ENCODE results near the gene CHST1.

- TF ChIP-seq EGR1 (IDR thresholded peaks at IDR 0.05) (no peak), RAD21 (IDR thresholded peaks at IDR 0.05; ENCODE audit: low read depth) (no peak), MAX (IDR thresholded peaks at IDR 0.05) (no peak), CEBPB (IDR thresholded peaks at IDR 0.05) (no peak), CREB1 (IDR thresholded peaks at IDR 0.05; ENCODE audit: low read depth) (no peak), ZBTB7A (IDR thresholded peaks at IDR 0.05; ENCODE audit: low read depth) (no peak), EP300 (IDR thresholded peaks at IDR 0.05; ENCODE audit: borderline replicate concordance) (no peak), REST (IDR thresholded peaks at IDR 0.05; ENCODE audit: low read depth) (no peak), FOXM1 (IDR thresholded peaks at IDR 0.05; ENCODE audit: borderline replicate concordance, low read depth) (no peak), YY1 (IDR thresholded peaks at IDR 0.05; ENCODE audit: low read depth) (no peak), TEAD4 (IDR thresholded peaks at IDR 0.05) (no peak)
- TF ChIP-seq, protein P1, sequence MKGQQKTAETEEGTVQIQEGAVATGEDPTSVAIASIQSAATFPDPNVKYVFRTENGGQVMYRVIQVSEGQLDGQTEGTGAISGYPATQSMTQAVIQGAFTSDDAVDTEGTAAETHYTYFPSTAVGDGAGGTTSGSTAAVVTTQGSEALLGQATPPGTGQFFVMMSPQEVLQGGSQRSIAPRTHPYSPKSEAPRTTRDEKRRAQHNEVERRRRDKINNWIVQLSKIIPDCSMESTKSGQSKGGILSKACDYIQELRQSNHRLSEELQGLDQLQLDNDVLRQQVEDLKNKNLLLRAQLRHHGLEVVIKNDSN (IDR thresholded peaks at IDR 0.05), result no peak
These were observed 5.1 kb upstream of the CHST1 start for GRCh38 chr11:45670386-45671135.

Data from Ishikawa (cell line).